ENCODE measurements around the gene PTPRE.

PTPRE gene

GRCh38 chr10:127918572-127918971 lies 11.7 kb downstream of the PTPRE start:
- POLR2A ChIA-PET, result no interaction called here
- DNase-seq (ENCODE audit: extremely low spot score), result no peak
- CTCF ChIA-PET, result no interaction called here
- TF ChIP-seq CTCF (IDR thresholded peaks at IDR 0.05; ENCODE audit: control extremely low read depth, extremely low read depth, low read depth, missing control alignments), result no peak

GRCh38 chr10:127919418-127920271 lies 12.7 kb downstream of the PTPRE start:
- no peak for DNase-seq (ENCODE audit: extremely low spot score)
- TF ChIP-seq CTCF (IDR thresholded peaks at IDR 0.05; ENCODE audit: control extremely low read depth, extremely low read depth, low read depth, missing control alignments), result no peak
- POLR2A ChIA-PET, result no interaction called here
- CTCF ChIA-PET, result no interaction called here

DNA sequence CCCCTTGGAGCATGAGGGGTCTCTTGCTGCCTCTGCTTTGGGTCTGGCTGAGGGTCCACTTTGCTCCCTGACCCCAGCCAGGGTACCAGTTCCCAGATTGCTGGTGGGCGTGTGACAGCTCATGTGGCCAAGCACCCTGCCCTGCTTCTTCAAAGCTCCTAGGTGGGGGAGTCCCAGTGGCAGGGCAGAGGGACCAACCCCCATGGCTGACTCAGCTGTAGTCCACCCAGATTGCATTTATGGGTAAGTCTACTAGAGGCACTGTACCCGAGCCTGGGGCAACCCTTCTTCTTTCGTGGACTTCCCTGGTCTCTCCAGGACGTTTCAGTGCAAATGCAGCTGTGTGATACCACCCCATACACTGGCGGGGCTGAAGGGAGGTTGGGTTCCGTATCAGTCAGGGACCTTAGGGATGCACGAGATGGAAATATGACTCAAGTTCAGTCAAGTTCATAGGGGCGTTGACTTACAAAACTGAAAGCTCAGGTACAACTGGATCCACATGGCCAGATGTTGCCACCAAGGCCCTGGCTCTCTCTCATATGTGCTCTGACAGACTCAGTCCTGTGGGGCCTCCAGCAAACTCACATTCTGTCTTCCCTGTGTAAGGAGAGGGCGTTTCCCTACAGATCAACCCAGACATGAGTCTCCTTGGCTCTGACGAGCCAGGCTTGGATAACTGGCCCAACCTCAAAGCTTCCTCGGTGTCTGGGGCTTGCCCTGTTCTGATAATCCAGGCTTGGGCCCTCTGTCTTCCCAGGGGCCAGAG lies 13.6 kb downstream of the PTPRE start:
- CTCF ChIA-PET, result no interaction called here
- POLR2A ChIA-PET, result no interaction called here
- no peak for TF ChIP-seq CTCF (IDR thresholded peaks at IDR 0.05; ENCODE audit: control extremely low read depth, extremely low read depth, low read depth, missing control alignments)
- no peak for DNase-seq (ENCODE audit: extremely low spot score)

- POLR2A ChIA-PET, result no interaction called here
- no peak for DNase-seq (ENCODE audit: extremely low spot score)
- CTCF ChIA-PET, result interaction anchor here (1.4 kb wide), 1 partner anchor 148 kb away, joined by 3 read pairs; no protein-coding TSS in a partner anchor
- TF ChIP-seq CTCF (IDR thresholded peaks at IDR 0.05; ENCODE audit: control extremely low read depth, extremely low read depth, low read depth, missing control alignments), result no peak
Measured at GRCh38 chr10:127921075-127921752, 14.3 kb downstream of the PTPRE start.

- DNase-seq (ENCODE audit: extremely low spot score), result no peak
- CTCF ChIA-PET, result interaction anchor here (1.4 kb wide), 1 partner anchor 148 kb away, joined by 3 read pairs; no protein-coding TSS in a partner anchor
- POLR2A ChIA-PET, result no interaction called here
- TF ChIP-seq CTCF (IDR thresholded peaks at IDR 0.05; ENCODE audit: control extremely low read depth, extremely low read depth, low read depth, missing control alignments), result no peak
Measured at GRCh38 chr10:127921753-127922145, 14.8 kb downstream of the PTPRE start.

DNA sequence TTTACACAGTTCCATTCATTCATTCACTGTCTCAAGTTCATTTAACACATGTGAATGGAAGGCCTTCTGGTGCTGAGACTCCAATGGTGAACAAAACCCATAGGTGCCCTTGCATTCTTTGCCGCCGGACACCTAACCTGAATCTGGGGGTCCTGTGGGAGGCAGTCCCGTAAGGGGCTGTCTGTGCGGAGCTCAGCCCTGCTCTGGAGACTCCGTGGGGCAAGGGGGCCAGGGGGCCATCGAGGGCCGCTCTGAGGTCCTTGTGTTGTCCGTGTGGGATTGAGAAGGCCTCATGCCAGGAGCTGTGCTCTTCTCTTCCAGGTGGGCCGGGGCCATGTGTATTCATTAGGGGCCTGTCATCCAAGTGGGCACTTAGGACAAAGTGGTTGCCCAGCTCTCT lies 15.3 kb downstream of the PTPRE start:
- TF ChIP-seq CTCF (IDR thresholded peaks at IDR 0.05; ENCODE audit: control extremely low read depth, extremely low read depth, low read depth, missing control alignments), result no peak
- ChIA-PET POLR2A (no interaction called here), CTCF (interaction anchor here (1.4 kb wide), 1 partner anchor 147 kb away, joined by 3 read pairs; no protein-coding TSS in a partner anchor)
- no peak for DNase-seq (ENCODE audit: extremely low spot score)
